C4-2B (cell line): ENCODE measurements around the gene LKAAEAR1.

Experiments
- CTCF ChIP-seq: fragments of 450-650 bp; conservative IDR thresholded peaks from 2 replicates; pipeline ENCODE4 v1.5.1; 2017; ENCODE audit warnings: mild to moderate bottlenecking
- ZFX ChIP-seq: fragments of 450-650 bp; IDR thresholded peaks from 2 replicates; pipeline ENCODE4 v1.6.1; 2017

- TF ChIP-seq CTCF (no peak), ZFX (no peak)
These were observed 3.2 kb downstream of the LKAAEAR1 start for GRCh38 chr20:64080813-64081623.
